DND-41 (cell line): ENCODE data around the gene PLCL1.

Experiments
- ATAC-seq: fragments of 200-7000 bp; cut with Tn5 transposase; 3 replicates; pipeline ENCODE4 v1.9.1; 2021; ENCODE audit warnings: low read depth; ENCODE audit not compliant: insufficient read depth
- DNase-seq: peaks from one replicate; pipeline ENCODE4 v3.0.0-alpha.2; 2020
- H2AFZ ChIP-seq: 2 replicates; pipeline ENCODE4 v1.6.0; 2012; ENCODE audit warnings: low read depth, low read length
- H3K27ac ChIP-seq: 2 replicates; pipeline ENCODE4 v1.5.1; 2012; ENCODE audit warnings: low read length, inconsistent platforms
- H3K27me3 ChIP-seq: fragments of 200-600 bp; sonication (generic); 2 replicates; pipeline ENCODE4 v1.6.0; 2012; ENCODE audit warnings: low read length, mild to moderate bottlenecking, inconsistent platforms; ENCODE audit not compliant: insufficient read depth, poor library complexity
- H3K36me3 ChIP-seq: 2 replicates; pipeline ENCODE4 v1.5.1; 2012; ENCODE audit warnings: low read length, inconsistent platforms; ENCODE audit not compliant: insufficient read depth
- H3K4me1 ChIP-seq: 2 replicates; pipeline ENCODE4 v1.5.1; 2012; ENCODE audit warnings: mild to moderate bottlenecking, low read length; ENCODE audit not compliant: insufficient read depth
- H3K4me2 ChIP-seq: 2 replicates; pipeline ENCODE4 v1.6.0; 2012; ENCODE audit warnings: mild to moderate bottlenecking, moderate library complexity, low read length, inconsistent platforms; ENCODE audit not compliant: insufficient read depth
- H3K4me3 ChIP-seq, 2 experiments: fragments of 200-600 bp in 1 of 2; shearing (Covaris generic) in 1 of 2; 2 replicates each; pipeline ENCODE4 v1.5.1; 2012 to 2016; ENCODE audit warnings: inconsistent platforms in 2 of 2, low read length in 2 of 2, mild to moderate bottlenecking in 2 of 2, low read depth in 1 of 2, moderate library complexity in 1 of 2
- H3K79me2 ChIP-seq: 2 replicates; pipeline ENCODE4 v1.6.0; 2012; ENCODE audit warnings: low read length, inconsistent platforms; ENCODE audit not compliant: insufficient read depth
- H3K9ac ChIP-seq: 2 replicates; pipeline ENCODE4 v1.6.0; 2012; ENCODE audit warnings: low read depth, mild to moderate bottlenecking, inconsistent platforms, low read length, moderate library complexity
- H3K9me3 ChIP-seq: 2 replicates; pipeline ENCODE4 v1.5.1; 2012; ENCODE audit warnings: low read length, moderate library complexity, mild to moderate bottlenecking, inconsistent platforms; ENCODE audit not compliant: insufficient read depth, severe bottlenecking
- H4K20me1 ChIP-seq: 2 replicates; pipeline ENCODE4 v1.6.0; 2012; ENCODE audit warnings: low read length; ENCODE audit not compliant: insufficient read depth
- EZH2 ChIP-seq: IDR thresholded peaks from 3 replicates; pipeline ENCODE4 v1.6.1; 2012; ENCODE audit warnings: borderline replicate concordance, low read depth, mild to moderate bottlenecking, moderate library complexity, low read length, inconsistent platforms; ENCODE audit not compliant: severe bottlenecking
- TF ChIP-seq, protein P1 (sequence below): IDR thresholded peaks from 2 replicates; pipeline ENCODE4 v1.5.1; 2012; ENCODE audit warnings: borderline replicate concordance, low read length, moderate library complexity, mild to moderate bottlenecking; ENCODE audit not compliant: poor library complexity, severe bottlenecking; ENCODE audit errors: extremely low read depth

The PLCL1 gene

DNA sequence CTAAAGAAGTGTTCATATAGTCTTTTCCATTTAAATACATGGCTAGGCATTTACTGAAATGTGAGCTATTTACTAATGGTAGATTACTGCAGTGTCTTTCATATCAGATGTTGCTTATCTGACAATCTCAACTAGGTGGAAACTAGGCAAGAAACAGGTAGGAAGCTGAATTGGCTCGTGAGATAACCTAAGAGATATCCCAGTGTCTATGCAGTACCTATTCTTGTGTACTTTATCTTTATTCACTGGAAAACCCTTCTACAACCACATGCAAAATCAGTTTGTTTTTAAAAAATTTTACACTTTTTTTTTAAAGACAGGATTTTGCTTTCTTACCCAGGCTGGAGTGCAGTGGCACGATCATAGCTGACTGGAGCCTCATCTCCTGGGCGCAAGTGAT lies 63.8 kb downstream of the PLCL1 start:
- H3K27me3 ChIP-seq = no peaks in the 10 kb centered on the region
- H3K4me2 ChIP-seq = no peak overlapping the region
- no peak overlapping the region for H2AFZ ChIP-seq
- ATAC-seq = no peak
- no peaks in the 10 kb centered on the region for H3K9me3 ChIP-seq
- H3K4me3 ChIP-seq = no peak overlapping the region
- no peaks in the 10 kb centered on the region for H3K79me2 ChIP-seq
- TF ChIP-seq EZH2 = no peak
- TF ChIP-seq, protein P1, sequence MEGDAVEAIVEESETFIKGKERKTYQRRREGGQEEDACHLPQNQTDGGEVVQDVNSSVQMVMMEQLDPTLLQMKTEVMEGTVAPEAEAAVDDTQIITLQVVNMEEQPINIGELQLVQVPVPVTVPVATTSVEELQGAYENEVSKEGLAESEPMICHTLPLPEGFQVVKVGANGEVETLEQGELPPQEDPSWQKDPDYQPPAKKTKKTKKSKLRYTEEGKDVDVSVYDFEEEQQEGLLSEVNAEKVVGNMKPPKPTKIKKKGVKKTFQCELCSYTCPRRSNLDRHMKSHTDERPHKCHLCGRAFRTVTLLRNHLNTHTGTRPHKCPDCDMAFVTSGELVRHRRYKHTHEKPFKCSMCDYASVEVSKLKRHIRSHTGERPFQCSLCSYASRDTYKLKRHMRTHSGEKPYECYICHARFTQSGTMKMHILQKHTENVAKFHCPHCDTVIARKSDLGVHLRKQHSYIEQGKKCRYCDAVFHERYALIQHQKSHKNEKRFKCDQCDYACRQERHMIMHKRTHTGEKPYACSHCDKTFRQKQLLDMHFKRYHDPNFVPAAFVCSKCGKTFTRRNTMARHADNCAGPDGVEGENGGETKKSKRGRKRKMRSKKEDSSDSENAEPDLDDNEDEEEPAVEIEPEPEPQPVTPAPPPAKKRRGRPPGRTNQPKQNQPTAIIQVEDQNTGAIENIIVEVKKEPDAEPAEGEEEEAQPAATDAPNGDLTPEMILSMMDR = no peak
- peaks cover 13% of the 10 kb centered on the region; the same call in 1 of the 2 replicates for H4K20me1 ChIP-seq
- H3K27ac ChIP-seq = no peak overlapping the region
- DNase-seq = no peak
- peaks cover 36% of the 10 kb centered on the region for H3K4me1 ChIP-seq
- H3K36me3 ChIP-seq = no peaks in the 10 kb centered on the region
- no peak overlapping the region for H3K9ac ChIP-seq

DNA sequence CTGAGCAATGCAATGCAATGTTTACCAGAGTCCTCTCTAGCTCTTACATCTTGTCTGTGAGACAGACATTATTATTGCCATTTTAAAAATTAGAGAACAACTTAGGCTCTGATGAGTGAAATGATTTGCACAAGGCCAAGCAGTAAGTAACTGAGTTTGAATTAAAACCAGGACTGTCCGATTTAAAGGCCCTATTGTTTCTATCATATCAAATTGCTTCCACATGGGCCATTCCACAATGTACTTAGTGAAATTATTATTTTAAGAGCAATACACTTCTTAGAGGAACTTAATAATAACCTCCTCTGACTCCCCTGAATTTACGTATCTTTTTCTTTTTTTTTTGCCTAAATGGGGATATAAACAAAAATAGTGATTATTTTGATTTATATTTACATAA lies 64.6 kb downstream of the PLCL1 start:
- peak overlapping the region; percentile 9; the same call in 1 of the 2 replicates for H3K9ac ChIP-seq
- H3K27ac ChIP-seq = peak overlapping the region; percentile 65
- H3K4me3 ChIP-seq = peak overlapping the region in 1 of 2 experiments; percentile 44; a peak in 1 of 4 replicates
- H2AFZ ChIP-seq = no peak overlapping the region
- ATAC-seq (no peak), DNase-seq (no peak)
- no peaks in the 10 kb centered on the region for H3K36me3 ChIP-seq
- H3K9me3 ChIP-seq = no peaks in the 10 kb centered on the region
- no peaks in the 10 kb centered on the region for H3K79me2 ChIP-seq
- no peaks in the 10 kb centered on the region for H3K27me3 ChIP-seq
- peaks cover 17% of the 10 kb centered on the region; the same call in 1 of the 2 replicates for H4K20me1 ChIP-seq
- TF ChIP-seq, protein P1 = no peak
- no peak for TF ChIP-seq EZH2
- H3K4me1 ChIP-seq = peaks cover 36% of the 10 kb centered on the region
- H3K4me2 ChIP-seq = peak overlapping the region; percentile 66

DNA sequence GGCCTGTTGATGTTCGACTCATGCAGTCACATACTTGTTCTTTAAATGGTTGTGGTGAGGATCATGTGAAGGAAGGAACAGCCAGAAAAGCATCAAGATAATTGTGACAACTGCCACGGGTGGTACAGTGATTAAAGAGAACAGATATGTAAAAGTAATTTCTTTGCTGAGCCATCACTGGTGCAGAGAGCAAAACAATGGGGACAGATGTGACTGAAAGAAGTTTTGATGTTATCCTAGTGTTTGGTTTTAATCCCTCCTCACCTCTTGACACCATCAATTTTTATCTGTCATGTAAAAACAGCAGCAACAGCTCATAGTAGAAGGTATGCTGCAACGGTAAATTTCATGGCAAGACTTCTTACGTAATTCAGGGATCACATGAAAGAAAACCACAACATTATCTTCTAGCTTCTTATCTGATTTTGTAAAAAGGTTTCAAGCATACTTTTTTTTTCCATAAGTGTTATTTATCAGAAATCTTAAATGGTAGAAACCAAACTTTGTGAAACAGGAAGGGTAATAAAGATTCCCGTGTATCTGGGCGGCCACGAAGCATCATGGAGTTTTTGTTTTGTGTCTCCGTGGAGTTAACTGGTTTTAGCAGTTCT lies 65.2 kb downstream of the PLCL1 start:
- Histone ChIP-seq H3K9ac (peak overlapping the region; percentile 9; the same call in 1 of the 2 replicates), H3K27me3 (no peaks in the 10 kb centered on the region), H3K79me2 (no peaks in the 10 kb centered on the region), H3K4me3 (peak overlapping the region in 1 of 2 experiments; percentile 44; a peak in 2 of 4 replicates), H3K9me3 (no peaks in the 10 kb centered on the region), H3K27ac (peak overlapping the region; percentile 65), H2AFZ (peak overlapping the region; percentile 22), H3K4me2 (peak overlapping the region; percentile 66), H4K20me1 (peaks cover 17% of the 10 kb centered on the region; the same call in 1 of the 2 replicates), H3K4me1 (peaks cover 36% of the 10 kb centered on the region), H3K36me3 (no peaks in the 10 kb centered on the region)
- ATAC-seq (peak; percentile 79), DNase-seq (peak; percentile 32)
- TF ChIP-seq, protein P1 = no peak
- no peak for TF ChIP-seq EZH2
